H9 (cell line): Measurements from ENCODE around the gene KCNG3. TPM values are rescaled to one million over a fixed set of nuclear protein-coding genes. Genes with fewer than 3 reads are reported as not detected.

Experiments
- DNase-seq: peaks from one replicate; pipeline ENCODE4 v3.0.0-alpha.2; 2017
- H2AFZ ChIP-seq: one replicate; pipeline ENCODE4 v1.6.1; 2013; ENCODE audit warnings: mild to moderate bottlenecking, low read length, control low read depth, moderate library complexity
- H2AK5ac ChIP-seq: 2 replicates; pipeline ENCODE4 v1.6.1; 2013; ENCODE audit warnings: low read length, control low read depth, mixed read lengths; ENCODE audit not compliant: insufficient read length
- H2BK120ac ChIP-seq: one replicate; pipeline ENCODE4 v1.6.1; 2013; ENCODE audit warnings: low read depth, mild to moderate bottlenecking, low read length, control low read depth, inconsistent platforms; ENCODE audit not compliant: poor library complexity, severe bottlenecking
- H2BK12ac ChIP-seq: 2 replicates; pipeline ENCODE4 v1.6.1; 2013; ENCODE audit warnings: low read length, control low read depth, mixed read lengths, low read depth; ENCODE audit not compliant: insufficient read length
- H2BK15ac ChIP-seq: 2 replicates; pipeline ENCODE4 v1.6.1; 2013; ENCODE audit warnings: low read depth, low read length, control low read depth
- H2BK20ac ChIP-seq: one replicate; pipeline ENCODE4 v1.6.1; 2013; ENCODE audit warnings: low read depth, mild to moderate bottlenecking, low read length, control low read depth, inconsistent platforms; ENCODE audit not compliant: poor library complexity, severe bottlenecking
- H2BK5ac ChIP-seq: 2 replicates; pipeline ENCODE4 v1.6.1; 2013; ENCODE audit warnings: low read length, control low read depth, mixed read lengths; ENCODE audit not compliant: insufficient read length
- H3K14ac ChIP-seq: 2 replicates; pipeline ENCODE4 v1.6.1; 2013; ENCODE audit warnings: low read length, control low read depth; ENCODE audit not compliant: insufficient read depth
- H3K18ac ChIP-seq: 2 replicates; pipeline ENCODE4 v1.6.1; 2013; ENCODE audit warnings: low read depth, mild to moderate bottlenecking, mixed read lengths, low read length, control low read depth; ENCODE audit not compliant: insufficient read length
- H3K23ac ChIP-seq: 2 replicates; pipeline ENCODE4 v1.6.1; 2013; ENCODE audit warnings: low read length, control low read depth, mixed read lengths, low read depth; ENCODE audit not compliant: insufficient read length
- H3K23me2 ChIP-seq: 2 replicates; pipeline ENCODE4 v1.6.1; 2013; ENCODE audit warnings: low read depth, mild to moderate bottlenecking, mixed read lengths, low read length, control low read depth; ENCODE audit not compliant: insufficient read length, poor library complexity, severe bottlenecking
- H3K27ac ChIP-seq: 2 replicates; pipeline ENCODE4 v1.5.1; 2013; ENCODE audit warnings: low read length, control low read depth, mixed read lengths, low read depth; ENCODE audit not compliant: insufficient read length
- H3K27me3 ChIP-seq: 2 replicates; pipeline ENCODE4 v1.6.1; 2013; ENCODE audit warnings: low read length, control low read depth, inconsistent platforms; ENCODE audit not compliant: insufficient read depth
- H3K4ac ChIP-seq: 2 replicates; pipeline ENCODE4 v1.6.1; 2013; ENCODE audit warnings: low read depth, mild to moderate bottlenecking, control low read depth, inconsistent platforms, low read length, moderate library complexity
- H3K4me1 ChIP-seq: 2 replicates; pipeline ENCODE4 v1.6.1; 2013; ENCODE audit warnings: low read length, control low read depth, inconsistent platforms; ENCODE audit not compliant: insufficient read depth
- H3K4me2 ChIP-seq: 2 replicates; pipeline ENCODE4 v1.6.1; 2013; ENCODE audit warnings: low read length, control low read depth, mixed read lengths; ENCODE audit not compliant: insufficient read length, insufficient read depth
- H3K56ac ChIP-seq: 2 replicates; pipeline ENCODE4 v1.6.1; 2013; ENCODE audit warnings: low read depth, mild to moderate bottlenecking, mixed read lengths, low read length, control low read depth; ENCODE audit not compliant: insufficient read length
- H3K79me1 ChIP-seq: 2 replicates; pipeline ENCODE4 v1.6.1; 2013; ENCODE audit warnings: low read depth, mild to moderate bottlenecking, moderate library complexity, low read length, control low read depth, inconsistent platforms; ENCODE audit not compliant: insufficient read depth, poor library complexity, severe bottlenecking
- H3K79me2 ChIP-seq: 2 replicates; pipeline ENCODE4 v1.6.1; 2013; ENCODE audit warnings: low read length, control low read depth, inconsistent platforms; ENCODE audit not compliant: insufficient read depth
- H3K9ac ChIP-seq: 2 replicates; pipeline ENCODE4 v1.6.1; 2013; ENCODE audit warnings: low read length, control low read depth, mixed read lengths; ENCODE audit not compliant: insufficient read length; ENCODE audit errors: extremely low read depth
- H3K9me3 ChIP-seq: one replicate; pipeline ENCODE4 v1.6.1; 2013; ENCODE audit warnings: low read depth, low read length, inconsistent platforms; ENCODE audit not compliant: control insufficient read depth
- H3T11ph ChIP-seq: one replicate; pipeline ENCODE4 v1.6.1; 2013; ENCODE audit warnings: mild to moderate bottlenecking, low read length, control low read depth, inconsistent platforms
- H4K20me1 ChIP-seq: one replicate; pipeline ENCODE4 v1.6.1; 2013; ENCODE audit not compliant: control insufficient read depth, insufficient read length, insufficient read depth
- H4K5ac ChIP-seq: 2 replicates; pipeline ENCODE4 v1.6.1; 2013; ENCODE audit warnings: low read depth, mild to moderate bottlenecking, mixed read lengths, low read length, control low read depth; ENCODE audit not compliant: insufficient read length
- H4K8ac ChIP-seq: replicated peaks from 2 replicates; pipeline ENCODE4 v1.6.1; 2013; ENCODE audit warnings: low read length, control low read depth, mixed read lengths, low read depth; ENCODE audit not compliant: insufficient read length
- H4K91ac ChIP-seq: 2 replicates; pipeline ENCODE4 v1.6.1; 2013; ENCODE audit warnings: low read depth, mild to moderate bottlenecking, moderate library complexity, mixed read lengths, low read length, control low read depth; ENCODE audit not compliant: insufficient read length
- H3K27ac Mint-ChIP-seq, 3 experiments: 2 replicates in 2 of 3; 3 replicates in 1 of 3; pipeline ENCODE4 v1.8.0; 2020 to 2021; ENCODE audit warnings: mixed read lengths in 3 of 3, mild to moderate bottlenecking in 1 of 3, moderate library complexity in 1 of 3
- H3K27me3 Mint-ChIP-seq: 2 replicates; pipeline ENCODE4 v1.8.0; 2021; ENCODE audit warnings: low read depth, mild to moderate bottlenecking, moderate library complexity, mixed read lengths
- H3K36me3 Mint-ChIP-seq, 3 experiments: 2 replicates in 2 of 3; 3 replicates in 1 of 3; pipeline ENCODE4 v1.8.0; 2020 to 2021; ENCODE audit warnings: low read depth in 3 of 3, mixed read lengths in 3 of 3; ENCODE audit not compliant: insufficient read depth in 1 of 3
- H3K4me1 Mint-ChIP-seq, 2 experiments: 2 replicates each; pipeline ENCODE4 v1.8.0; 2020; ENCODE audit warnings: mixed read lengths in 2 of 2
- H3K4me3 Mint-ChIP-seq, 2 experiments: 2 replicates in 1 of 2; 3 replicates in 1 of 2; pipeline ENCODE4 v1.8.0; 2020 to 2021; ENCODE audit warnings: mild to moderate bottlenecking in 2 of 2, mixed read lengths in 2 of 2, moderate library complexity in 1 of 2
- H3K9me3 Mint-ChIP-seq, 2 experiments: 2 replicates in 1 of 2; 3 replicates in 1 of 2; pipeline ENCODE4 v1.8.0; 2020; ENCODE audit warnings: mild to moderate bottlenecking in 2 of 2, mixed read lengths in 2 of 2, moderate library complexity in 1 of 2
- WGBS: extraction: QIAGEN DNeasy Blood & Tissue Kit; methylation state at CpG from one replicate; pipeline ENCODE4 v1.1.7; 2013; ENCODE audit warnings: missing lambda C conversion rate, low lambda C conversion rate, mixed read lengths; ENCODE audit not compliant: insufficient read length; ENCODE audit errors: extremely low coverage; 5-methylcytosine and 5-hydroxymethylcytosine counted together
- total RNA-seq: library from RNA; stranded (reverse); gene quantifications from 2 replicates; pipeline ENCODE4 v1.2.1, GENCODE V29; 2021
- TF ChIP-seq, protein P1 (sequence below): fragments of 200-600 bp; sonication (generic); conservative IDR thresholded peaks from 3 replicates; pipeline ENCODE4 v1.8.0; 2021; ENCODE audit warnings: antibody characterized with exemption, mild to moderate bottlenecking

Gene KCNG3
- total RNA-seq, 1 experiment from 2014 or later: 16.5 TPM

DNA sequence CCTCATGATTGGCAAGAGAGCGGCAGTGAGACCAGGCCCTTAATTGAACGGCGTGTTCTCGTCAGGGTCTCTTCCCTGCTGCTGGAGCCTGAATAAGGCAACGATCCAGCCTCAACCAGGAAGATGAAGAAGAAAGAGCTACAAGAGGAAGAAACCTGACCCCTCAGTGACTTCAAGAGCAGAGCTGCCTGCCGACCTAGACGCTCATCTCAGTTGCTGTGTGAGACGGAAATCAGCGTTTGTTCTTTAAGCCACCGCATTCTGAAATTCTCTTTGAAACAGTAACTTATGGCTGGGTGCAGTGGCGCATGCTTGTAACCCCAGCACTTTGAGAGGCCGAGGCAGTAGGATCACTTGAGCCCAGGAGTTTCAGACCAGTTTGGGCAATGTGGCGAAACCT lies 29.6 kb upstream of the KCNG3 start:
- Histone ChIP-seq H3K27me3 (no peaks in the 10 kb centered on the region), H4K5ac (no peak overlapping the region), H3K4ac (no peak overlapping the region), H3T11ph (no peak overlapping the region), H3K18ac (no peak overlapping the region), H2AFZ (no peak overlapping the region), H3K79me2 (no peaks in the 10 kb centered on the region), H3K79me1 (no peaks in the 10 kb centered on the region), H3K9ac (no peak overlapping the region), H2BK12ac (no peak overlapping the region), H3K27ac (no peak overlapping the region), H3K23ac (no peak overlapping the region), H2AK5ac (no peak overlapping the region), H3K14ac (no peak overlapping the region; the same call in 1 of the 2 replicates), H3K56ac (no peak overlapping the region), H3K4me1 (peaks cover 11% of the 10 kb centered on the region), H3K23me2 (no peaks in the 10 kb centered on the region), H2BK20ac (no peak overlapping the region), H4K91ac (no peak overlapping the region), H4K20me1 (no peaks in the 10 kb centered on the region), H3K4me2 (no peak overlapping the region), H2BK15ac (no peak overlapping the region), H2BK120ac (no peak overlapping the region), H4K8ac (no peak overlapping the region), H2BK5ac (no peak overlapping the region), H3K9me3 (no peaks in the 10 kb centered on the region)
- H3K9me3 Mint-ChIP-seq: no peaks in the 10 kb centered on the region; a peak in 1 of 5 replicates
- peaks cover 0 to 4% (median 2%) of the 10 kb centered on the region in 3 experiments; a peak in 3 of 7 replicates for H3K36me3 Mint-ChIP-seq
- peaks cover 21 to 23% of the 10 kb centered on the region in 2 experiments for H3K4me1 Mint-ChIP-seq
- H3K4me3 Mint-ChIP-seq: no peak overlapping the region
- WGBS: no CpG with 5 or more reads among the region's 13 CpGs
- H3K27ac Mint-ChIP-seq: peak overlapping the region; percentile 15 to 95 (median 79); a peak in 6 of 7 replicates
- no peaks in the 10 kb centered on the region; the same call in 1 of the 2 replicates for H3K27me3 Mint-ChIP-seq
- peak; percentile 39 for DNase-seq
- TF ChIP-seq, protein P1, sequence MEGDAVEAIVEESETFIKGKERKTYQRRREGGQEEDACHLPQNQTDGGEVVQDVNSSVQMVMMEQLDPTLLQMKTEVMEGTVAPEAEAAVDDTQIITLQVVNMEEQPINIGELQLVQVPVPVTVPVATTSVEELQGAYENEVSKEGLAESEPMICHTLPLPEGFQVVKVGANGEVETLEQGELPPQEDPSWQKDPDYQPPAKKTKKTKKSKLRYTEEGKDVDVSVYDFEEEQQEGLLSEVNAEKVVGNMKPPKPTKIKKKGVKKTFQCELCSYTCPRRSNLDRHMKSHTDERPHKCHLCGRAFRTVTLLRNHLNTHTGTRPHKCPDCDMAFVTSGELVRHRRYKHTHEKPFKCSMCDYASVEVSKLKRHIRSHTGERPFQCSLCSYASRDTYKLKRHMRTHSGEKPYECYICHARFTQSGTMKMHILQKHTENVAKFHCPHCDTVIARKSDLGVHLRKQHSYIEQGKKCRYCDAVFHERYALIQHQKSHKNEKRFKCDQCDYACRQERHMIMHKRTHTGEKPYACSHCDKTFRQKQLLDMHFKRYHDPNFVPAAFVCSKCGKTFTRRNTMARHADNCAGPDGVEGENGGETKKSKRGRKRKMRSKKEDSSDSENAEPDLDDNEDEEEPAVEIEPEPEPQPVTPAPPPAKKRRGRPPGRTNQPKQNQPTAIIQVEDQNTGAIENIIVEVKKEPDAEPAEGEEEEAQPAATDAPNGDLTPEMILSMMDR: no peak
